MG63 (cell line): ENCODE data around the gene GFRA4. TPM values are rescaled to one million over a fixed set of nuclear protein-coding genes. Genes with fewer than 3 reads are reported as not detected.

Experiments
- DNase-seq: peaks from one replicate; pipeline ENCODE4 v3.0.0-alpha.2; 2020
- H3K27me3 ChIP-seq: fragments of 250-450 bp; sonication (Bioruptor Pico); 2 replicates; pipeline ENCODE4 v1.5.1; 2020; ENCODE audit warnings: mild to moderate bottlenecking, moderate library complexity
- H3K36me3 ChIP-seq: fragments of 250-450 bp; sonication (Bioruptor Pico); 2 replicates; pipeline ENCODE4 v1.5.1; 2020; ENCODE audit warnings: mild to moderate bottlenecking, moderate library complexity
- H3K4me3 ChIP-seq: fragments of 250-450 bp; sonication (Bioruptor Pico); 2 replicates; pipeline ENCODE4 v1.5.1; 2020; ENCODE audit warnings: mild to moderate bottlenecking, moderate library complexity
- H3K9me3 ChIP-seq: fragments of 250-450 bp; sonication (Bioruptor Pico); 2 replicates; pipeline ENCODE4 v1.5.1; 2020; ENCODE audit warnings: mild to moderate bottlenecking, moderate library complexity
- total RNA-seq: library from RNA; depleted of rRNA; stranded (reverse); fragments of >200 nt; shearing (Covaris generic); gene quantifications from 2 replicates; pipeline ENCODE4 v1.2.3, GENCODE V29; 2014; ENCODE audit warnings: low replicate concordance

GFRA4 gene
- total RNA-seq, 1 experiment from 2014 or later: not detected

DNA sequence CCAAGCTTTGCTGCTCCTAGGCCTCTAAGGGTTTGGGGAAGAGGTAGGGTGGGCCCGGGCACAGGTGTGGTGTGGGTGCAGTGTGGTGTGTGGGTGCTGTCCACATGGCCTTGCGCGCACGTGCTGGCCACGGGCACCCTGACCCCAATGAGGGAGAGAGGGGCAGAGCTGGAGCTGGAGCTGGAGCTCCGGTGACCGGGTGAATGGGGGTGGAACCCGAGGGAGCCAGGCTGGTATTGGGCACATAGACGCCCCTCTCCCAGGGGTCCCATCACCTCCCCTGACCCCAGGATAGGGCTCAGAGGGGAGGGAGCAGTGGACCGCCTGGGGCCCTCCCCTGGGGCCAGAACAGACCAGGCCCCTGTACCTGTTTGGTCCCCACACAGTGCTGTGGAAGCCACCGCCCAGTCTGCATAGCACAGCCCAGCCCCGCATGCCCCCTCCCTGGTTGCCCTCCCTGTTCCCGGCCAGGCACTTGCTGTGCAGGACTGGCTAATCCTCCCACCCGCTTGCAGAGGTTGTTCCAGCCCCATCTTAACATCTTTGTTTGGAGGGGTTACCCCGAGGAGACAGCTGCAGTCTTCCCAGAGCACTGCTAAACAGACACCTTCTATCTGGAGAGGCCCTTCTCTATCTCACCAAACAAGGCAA, 17.6 kb upstream of the GFRA4 start:
- H3K9me3 ChIP-seq: no peaks in the 10 kb centered on the region
- no peak for DNase-seq
- H3K4me3 ChIP-seq: peak overlapping the region; percentile 55
- no peaks in the 10 kb centered on the region for H3K36me3 ChIP-seq
- no peaks in the 10 kb centered on the region for H3K27me3 ChIP-seq

- no peaks in the 10 kb centered on the region for H3K27me3 ChIP-seq
- H3K9me3 ChIP-seq: no peaks in the 10 kb centered on the region
- no peaks in the 10 kb centered on the region for H3K36me3 ChIP-seq
- peak overlapping the region; percentile 55 for H3K4me3 ChIP-seq
- peak; percentile 81 for DNase-seq
These were observed 16.8 kb upstream of the GFRA4 start for GRCh38 chr20:3679749-3680700.

GRCh38 chr20:3678856-3679720, 15.9 kb upstream of the GFRA4 start:
- no peak overlapping the region for H3K4me3 ChIP-seq
- no peaks in the 10 kb centered on the region for H3K36me3 ChIP-seq
- H3K9me3 ChIP-seq: no peaks in the 10 kb centered on the region
- DNase-seq: no peak
- H3K27me3 ChIP-seq: no peaks in the 10 kb centered on the region

GRCh38 chr20:3678198-3678597, 15.0 kb upstream of the GFRA4 start:
- Histone ChIP-seq H3K27me3 (no peaks in the 10 kb centered on the region), H3K4me3 (no peak overlapping the region), H3K36me3 (no peaks in the 10 kb centered on the region), H3K9me3 (no peaks in the 10 kb centered on the region)
- DNase-seq: no peak

DNA sequence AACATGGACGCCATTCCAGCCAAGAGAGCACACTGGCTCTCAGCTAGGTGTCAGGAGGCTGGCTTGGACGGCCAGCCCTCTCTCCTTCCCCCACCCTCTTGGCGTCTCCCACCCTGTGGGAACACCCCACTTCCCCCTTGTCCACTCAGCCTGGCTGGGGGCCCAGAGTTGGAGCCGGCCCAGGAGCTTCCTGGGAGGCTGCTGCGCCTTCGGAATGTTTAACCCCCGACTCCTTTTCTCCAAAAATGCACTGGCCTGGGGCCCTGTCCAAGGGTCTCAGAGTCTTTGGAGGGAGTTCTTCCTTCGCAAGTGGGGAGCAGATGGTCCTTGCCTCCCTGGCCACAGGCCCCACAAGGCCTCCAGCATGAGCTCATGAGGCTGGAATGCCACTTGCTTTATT, 14.5 kb upstream of the GFRA4 start:
- Histone ChIP-seq H3K36me3 (no peaks in the 10 kb centered on the region), H3K9me3 (no peaks in the 10 kb centered on the region), H3K27me3 (no peaks in the 10 kb centered on the region), H3K4me3 (no peak overlapping the region)
- no peak for DNase-seq

- H3K36me3 ChIP-seq: no peaks in the 10 kb centered on the region
- DNase-seq: no peak
- H3K27me3 ChIP-seq: no peaks in the 10 kb centered on the region
- no peak overlapping the region for H3K4me3 ChIP-seq
- H3K9me3 ChIP-seq: no peaks in the 10 kb centered on the region
These were observed 12.0 kb upstream of the GFRA4 start for GRCh38 chr20:3674995-3675900.

DNA sequence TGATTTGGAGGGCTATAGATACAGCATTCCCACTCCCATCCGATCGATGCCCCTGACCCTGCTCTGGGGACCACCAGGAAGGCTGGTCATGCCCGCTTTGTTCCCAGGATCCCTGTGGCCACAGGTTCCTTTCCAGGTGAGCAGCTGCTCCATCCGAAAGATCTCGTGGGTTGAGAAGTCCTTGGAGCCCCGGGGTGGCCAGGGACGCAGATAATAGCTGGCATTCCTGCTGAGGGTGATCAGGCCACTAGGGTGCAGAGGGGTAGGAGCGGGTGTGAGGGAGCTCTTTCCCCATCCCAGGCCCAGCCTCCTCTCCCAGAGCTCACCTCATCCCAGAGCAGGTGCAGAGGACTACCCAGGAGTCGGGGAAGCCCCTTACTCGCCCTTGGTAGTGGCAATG, 11.2 kb upstream of the GFRA4 start:
- H3K27me3 ChIP-seq: no peaks in the 10 kb centered on the region
- H3K9me3 ChIP-seq: no peaks in the 10 kb centered on the region
- no peak overlapping the region for H3K4me3 ChIP-seq
- no peak for DNase-seq
- no peaks in the 10 kb centered on the region for H3K36me3 ChIP-seq

GRCh38 chr20:3673221-3674070, 10.2 kb upstream of the GFRA4 start:
- no peaks in the 10 kb centered on the region for H3K36me3 ChIP-seq
- DNase-seq: no peak
- H3K27me3 ChIP-seq: no peaks in the 10 kb centered on the region
- H3K9me3 ChIP-seq: no peaks in the 10 kb centered on the region
- H3K4me3 ChIP-seq: no peak overlapping the region

DNA sequence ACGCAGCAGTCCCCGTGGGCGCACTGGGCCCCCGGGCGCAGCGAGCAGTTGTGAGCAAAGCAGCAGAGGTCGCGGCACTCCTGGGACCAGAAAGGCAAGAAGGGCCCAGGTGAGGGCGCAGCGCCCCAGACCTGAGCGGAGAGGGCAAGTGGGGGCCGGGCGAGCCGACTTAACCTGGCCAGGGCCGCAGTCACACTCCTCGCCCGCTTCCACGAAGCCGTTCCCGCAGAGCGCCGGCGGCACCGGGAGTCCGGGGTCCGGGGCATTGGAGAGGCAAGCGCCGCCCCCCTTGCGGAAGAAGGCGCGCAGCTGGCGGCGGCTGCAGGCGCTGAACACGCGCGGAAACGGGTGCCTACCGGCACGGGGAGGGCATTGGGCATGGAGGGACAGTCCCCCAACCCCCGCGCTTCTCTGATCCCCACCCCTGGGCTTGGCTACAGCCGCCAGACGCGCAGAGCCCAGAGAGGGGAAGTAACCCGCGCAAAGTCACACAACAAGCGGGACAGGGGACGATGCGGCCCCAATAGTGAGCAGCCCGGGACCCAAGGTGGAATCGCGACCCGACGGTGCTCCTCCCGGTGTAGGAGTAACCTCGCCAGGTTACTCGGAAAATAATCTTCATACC, 9.5 kb upstream of the GFRA4 start:
- H3K36me3 ChIP-seq: no peaks in the 10 kb centered on the region
- H3K27me3 ChIP-seq: no peaks in the 10 kb centered on the region
- H3K4me3 ChIP-seq: no peak overlapping the region
- no peaks in the 10 kb centered on the region for H3K9me3 ChIP-seq
- DNase-seq: no peak

- Histone ChIP-seq H3K9me3 (no peaks in the 10 kb centered on the region), H3K27me3 (no peaks in the 10 kb centered on the region), H3K36me3 (no peaks in the 10 kb centered on the region), H3K4me3 (no peak overlapping the region)
- no peak for DNase-seq
These were observed 8.9 kb upstream of the GFRA4 start for GRCh38 chr20:3671986-3672546.

- H3K27me3 ChIP-seq: no peaks in the 10 kb centered on the region
- H3K4me3 ChIP-seq: no peak overlapping the region
- no peak for DNase-seq
- H3K36me3 ChIP-seq: no peaks in the 10 kb centered on the region
- no peaks in the 10 kb centered on the region for H3K9me3 ChIP-seq
These were observed 7.7 kb upstream of the GFRA4 start for GRCh38 chr20:3670945-3671344.

- Histone ChIP-seq H3K27me3 (no peaks in the 10 kb centered on the region), H3K36me3 (no peaks in the 10 kb centered on the region), H3K9me3 (no peaks in the 10 kb centered on the region), H3K4me3 (no peak overlapping the region)
- DNase-seq: no peak
These were observed 7.3 kb upstream of the GFRA4 start for GRCh38 chr20:3670511-3670910.

DNA sequence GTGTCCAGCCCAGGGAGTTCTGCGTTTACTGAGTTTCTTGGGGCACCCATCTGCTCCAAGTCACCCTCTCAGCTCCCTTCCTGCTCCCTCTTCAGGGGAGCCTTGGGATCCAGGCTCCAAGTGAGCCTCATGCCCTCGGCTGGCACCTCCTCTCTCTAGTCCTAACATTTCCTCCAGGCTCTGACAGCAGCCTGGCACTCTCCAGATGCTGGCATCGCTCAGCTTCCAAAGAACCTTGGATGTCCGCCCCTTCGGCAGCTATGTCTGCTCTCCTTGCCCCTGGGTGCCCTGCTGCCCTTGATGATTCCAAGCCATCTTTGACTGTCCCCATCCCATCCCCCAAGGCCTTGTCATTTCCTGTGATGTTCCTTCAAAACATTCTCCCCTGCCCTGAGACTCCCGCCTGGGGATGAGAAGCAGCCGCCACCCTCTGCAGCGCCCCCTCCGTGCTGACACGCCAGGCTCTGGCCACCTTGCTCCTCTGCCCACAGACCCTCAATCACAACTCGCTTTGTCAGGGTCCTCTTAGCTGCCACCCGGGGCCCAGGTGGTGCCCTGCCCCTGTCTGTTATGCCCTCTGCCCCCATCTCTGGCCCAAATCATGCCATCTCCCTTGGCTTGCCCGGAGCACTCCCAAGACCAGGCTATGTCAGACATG, 6.6 kb upstream of the GFRA4 start:
- DNase-seq: no peak
- Histone ChIP-seq H3K9me3 (no peaks in the 10 kb centered on the region), H3K4me3 (no peak overlapping the region), H3K36me3 (no peaks in the 10 kb centered on the region), H3K27me3 (no peaks in the 10 kb centered on the region)

DNA sequence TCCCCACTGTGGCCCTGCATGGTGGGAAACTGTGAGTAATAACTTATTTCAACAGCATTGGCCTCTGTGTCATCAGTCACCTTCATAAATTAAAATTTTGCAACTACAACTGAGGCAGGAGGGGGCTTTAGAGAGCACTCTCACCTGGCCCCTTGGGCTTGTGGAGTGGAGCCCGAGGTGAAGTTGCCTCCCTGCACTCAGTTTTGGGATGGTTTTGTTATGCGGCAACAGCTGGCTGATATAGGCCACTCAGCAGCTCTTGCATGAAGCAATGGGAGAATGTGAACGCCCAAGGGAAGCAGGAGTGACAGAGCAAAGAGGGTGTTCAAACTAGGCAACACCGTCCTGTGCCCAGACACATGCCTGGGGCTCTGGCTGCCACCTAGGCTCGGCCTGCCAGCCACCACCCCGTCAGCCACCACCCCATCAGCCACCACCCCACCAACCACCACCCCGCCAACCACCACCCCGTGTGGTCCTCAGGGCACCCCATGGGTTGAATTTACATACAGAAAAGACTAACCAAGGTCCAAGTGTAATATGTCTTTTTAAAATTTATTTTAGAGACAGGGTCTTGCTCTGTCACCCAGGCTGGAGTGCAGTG, 4.3 kb upstream of the GFRA4 start:
- DNase-seq: no peak
- Histone ChIP-seq H3K27me3 (no peaks in the 10 kb centered on the region), H3K36me3 (no peaks in the 10 kb centered on the region), H3K9me3 (no peaks in the 10 kb centered on the region), H3K4me3 (no peak overlapping the region)
